SK-N-SH (cell line): ENCODE data around the gene PEMT.

Source experiments
- REST ChIP-seq: IDR thresholded peaks from 2 replicates; pipeline ENCODE4 v1.6.1; 2012; ENCODE audit warnings: mild to moderate bottlenecking, low read depth, low read length, moderate library complexity
- TF ChIP-seq, protein P1 (sequence below): fragments of 200-600 bp; sonication (generic); IDR thresholded peaks from 2 replicates; pipeline ENCODE4 v1.6.1; 2017; ENCODE audit warnings: antibody characterized with exemption, mild to moderate bottlenecking, moderate library complexity

- TF ChIP-seq, protein P1, sequence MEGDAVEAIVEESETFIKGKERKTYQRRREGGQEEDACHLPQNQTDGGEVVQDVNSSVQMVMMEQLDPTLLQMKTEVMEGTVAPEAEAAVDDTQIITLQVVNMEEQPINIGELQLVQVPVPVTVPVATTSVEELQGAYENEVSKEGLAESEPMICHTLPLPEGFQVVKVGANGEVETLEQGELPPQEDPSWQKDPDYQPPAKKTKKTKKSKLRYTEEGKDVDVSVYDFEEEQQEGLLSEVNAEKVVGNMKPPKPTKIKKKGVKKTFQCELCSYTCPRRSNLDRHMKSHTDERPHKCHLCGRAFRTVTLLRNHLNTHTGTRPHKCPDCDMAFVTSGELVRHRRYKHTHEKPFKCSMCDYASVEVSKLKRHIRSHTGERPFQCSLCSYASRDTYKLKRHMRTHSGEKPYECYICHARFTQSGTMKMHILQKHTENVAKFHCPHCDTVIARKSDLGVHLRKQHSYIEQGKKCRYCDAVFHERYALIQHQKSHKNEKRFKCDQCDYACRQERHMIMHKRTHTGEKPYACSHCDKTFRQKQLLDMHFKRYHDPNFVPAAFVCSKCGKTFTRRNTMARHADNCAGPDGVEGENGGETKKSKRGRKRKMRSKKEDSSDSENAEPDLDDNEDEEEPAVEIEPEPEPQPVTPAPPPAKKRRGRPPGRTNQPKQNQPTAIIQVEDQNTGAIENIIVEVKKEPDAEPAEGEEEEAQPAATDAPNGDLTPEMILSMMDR = no peak
- no peak for TF ChIP-seq REST
Measured at GRCh38 chr17:17633310-17633709, 41.8 kb upstream of the PEMT start.
